ENCODE data around the gene SMAD7.

Gene SMAD7

GRCh38 chr18:48994044-48994651 lies 43.4 kb upstream of the SMAD7 start:
- TF ChIP-seq, protein P1, sequence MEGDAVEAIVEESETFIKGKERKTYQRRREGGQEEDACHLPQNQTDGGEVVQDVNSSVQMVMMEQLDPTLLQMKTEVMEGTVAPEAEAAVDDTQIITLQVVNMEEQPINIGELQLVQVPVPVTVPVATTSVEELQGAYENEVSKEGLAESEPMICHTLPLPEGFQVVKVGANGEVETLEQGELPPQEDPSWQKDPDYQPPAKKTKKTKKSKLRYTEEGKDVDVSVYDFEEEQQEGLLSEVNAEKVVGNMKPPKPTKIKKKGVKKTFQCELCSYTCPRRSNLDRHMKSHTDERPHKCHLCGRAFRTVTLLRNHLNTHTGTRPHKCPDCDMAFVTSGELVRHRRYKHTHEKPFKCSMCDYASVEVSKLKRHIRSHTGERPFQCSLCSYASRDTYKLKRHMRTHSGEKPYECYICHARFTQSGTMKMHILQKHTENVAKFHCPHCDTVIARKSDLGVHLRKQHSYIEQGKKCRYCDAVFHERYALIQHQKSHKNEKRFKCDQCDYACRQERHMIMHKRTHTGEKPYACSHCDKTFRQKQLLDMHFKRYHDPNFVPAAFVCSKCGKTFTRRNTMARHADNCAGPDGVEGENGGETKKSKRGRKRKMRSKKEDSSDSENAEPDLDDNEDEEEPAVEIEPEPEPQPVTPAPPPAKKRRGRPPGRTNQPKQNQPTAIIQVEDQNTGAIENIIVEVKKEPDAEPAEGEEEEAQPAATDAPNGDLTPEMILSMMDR (conservative IDR thresholded peaks at IDR 0.05), result no peak
- TF ChIP-seq ZFX (IDR thresholded peaks at IDR 0.05), result no peak
- H3K27ac ChIP-seq, result no peak overlapping the region

DNA sequence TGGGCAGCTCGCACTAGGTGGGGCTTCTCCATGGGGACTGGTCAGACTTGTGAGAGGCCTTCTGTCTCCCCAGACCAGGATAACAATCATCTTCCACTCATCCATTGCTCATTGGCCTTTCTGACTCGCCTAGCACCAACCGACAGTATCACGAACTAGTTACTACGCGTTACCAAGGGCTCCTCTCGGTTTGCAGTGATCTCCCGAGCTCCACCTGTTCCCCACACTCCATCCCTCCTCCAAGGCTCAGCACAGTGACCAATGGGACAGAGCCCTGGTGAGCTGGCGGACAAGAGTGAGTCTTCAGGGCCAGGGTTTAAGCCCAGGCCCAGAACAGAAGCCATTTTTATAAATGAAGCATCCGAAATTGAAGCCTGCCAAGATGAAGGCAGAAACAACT lies 42.8 kb upstream of the SMAD7 start:
- TF ChIP-seq, protein P1 (conservative IDR thresholded peaks at IDR 0.05), result no peak
- TF ChIP-seq ZFX (IDR thresholded peaks at IDR 0.05), result no peak
- no peak overlapping the region for H3K27ac ChIP-seq

DNA sequence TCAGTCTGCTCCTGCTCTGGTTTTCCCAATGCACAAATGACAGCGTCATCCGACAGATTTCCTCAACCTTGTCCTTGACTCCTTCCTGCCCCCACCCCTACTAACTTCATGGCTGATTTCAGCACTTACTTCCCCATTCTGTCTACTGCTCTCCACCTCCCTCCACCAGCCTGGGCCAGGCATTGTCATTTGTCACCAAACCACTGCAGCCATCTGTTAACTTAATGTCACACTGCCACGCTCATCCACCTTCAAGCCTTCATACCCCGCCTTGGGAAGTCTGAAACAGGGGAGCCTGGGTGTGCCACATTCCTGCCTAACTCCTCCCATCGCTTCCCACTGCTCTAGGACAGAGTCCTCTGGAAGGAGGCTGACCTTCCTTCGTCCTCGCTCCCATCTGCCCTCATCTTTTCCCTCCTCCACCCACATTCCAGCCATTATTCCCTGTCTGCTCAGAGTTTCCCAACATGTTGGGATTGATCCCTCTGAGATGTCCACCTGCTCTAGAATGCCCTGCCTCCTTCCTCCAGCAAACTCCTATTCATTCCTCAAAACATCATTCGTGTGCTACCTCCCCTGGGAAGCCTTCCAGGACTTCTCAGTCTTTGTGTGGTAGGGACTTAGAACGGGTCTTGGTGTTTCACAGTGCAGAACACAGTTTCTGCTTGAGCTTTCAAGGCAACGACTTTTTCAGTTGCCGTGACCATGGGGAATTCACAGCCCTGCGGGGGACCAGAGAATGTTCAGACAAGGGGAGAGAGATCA lies 42.2 kb upstream of the SMAD7 start:
- TF ChIP-seq, protein P1 (conservative IDR thresholded peaks at IDR 0.05), result no peak
- no peak for TF ChIP-seq ZFX (IDR thresholded peaks at IDR 0.05)
- H3K27ac ChIP-seq, result no peak overlapping the region

DNA sequence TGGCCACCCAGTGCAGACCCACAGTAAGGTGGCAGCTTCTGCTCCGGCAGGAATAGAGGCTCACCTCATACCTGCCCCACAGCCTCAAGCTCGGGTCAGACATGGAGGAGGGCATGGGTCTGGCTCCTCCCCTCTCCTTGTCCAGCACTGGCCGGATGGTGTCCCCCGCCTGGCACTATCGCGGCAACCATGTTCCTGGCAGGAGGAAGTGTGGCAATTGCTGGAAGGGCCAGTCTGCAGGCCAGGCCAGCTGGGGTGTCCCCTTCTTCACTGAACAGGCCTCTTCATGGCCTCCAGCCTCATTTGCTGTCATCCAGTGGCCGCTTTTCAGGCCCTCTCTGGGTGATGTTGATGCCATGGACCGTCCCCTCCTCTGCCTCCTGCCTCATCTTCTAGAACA lies 41.4 kb upstream of the SMAD7 start:
- no peak overlapping the region for H3K27ac ChIP-seq
- TF ChIP-seq, protein P1 (conservative IDR thresholded peaks at IDR 0.05), result no peak
- no peak for TF ChIP-seq ZFX (IDR thresholded peaks at IDR 0.05)

- no peak for TF ChIP-seq ZFX (IDR thresholded peaks at IDR 0.05)
- TF ChIP-seq, protein P1 (conservative IDR thresholded peaks at IDR 0.05), result no peak
- H3K27ac ChIP-seq, result no peak overlapping the region
These were observed 40.9 kb upstream of the SMAD7 start for GRCh38 chr18:48991676-48992075.

DNA sequence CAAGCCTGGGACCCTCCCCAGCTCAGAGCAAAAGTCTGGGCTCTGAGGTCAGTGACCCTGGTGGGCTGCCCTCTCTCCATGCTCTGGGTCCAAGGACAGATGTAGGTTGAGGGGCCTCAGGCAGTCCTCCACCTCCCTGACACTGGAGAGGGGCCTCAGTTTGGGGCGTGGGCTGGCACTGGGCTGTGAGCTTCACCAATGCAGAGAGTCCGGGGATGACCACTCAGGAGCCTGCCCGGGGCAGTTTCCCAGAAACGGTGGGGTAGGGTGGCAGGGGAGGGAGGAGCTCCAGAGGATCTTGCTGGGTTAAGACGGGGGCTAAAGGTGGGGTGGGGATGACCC lies 40.5 kb upstream of the SMAD7 start:
- no peak overlapping the region for H3K27ac ChIP-seq
- TF ChIP-seq, protein P1 (conservative IDR thresholded peaks at IDR 0.05), result no peak
- TF ChIP-seq ZFX (IDR thresholded peaks at IDR 0.05), result no peak

DNA sequence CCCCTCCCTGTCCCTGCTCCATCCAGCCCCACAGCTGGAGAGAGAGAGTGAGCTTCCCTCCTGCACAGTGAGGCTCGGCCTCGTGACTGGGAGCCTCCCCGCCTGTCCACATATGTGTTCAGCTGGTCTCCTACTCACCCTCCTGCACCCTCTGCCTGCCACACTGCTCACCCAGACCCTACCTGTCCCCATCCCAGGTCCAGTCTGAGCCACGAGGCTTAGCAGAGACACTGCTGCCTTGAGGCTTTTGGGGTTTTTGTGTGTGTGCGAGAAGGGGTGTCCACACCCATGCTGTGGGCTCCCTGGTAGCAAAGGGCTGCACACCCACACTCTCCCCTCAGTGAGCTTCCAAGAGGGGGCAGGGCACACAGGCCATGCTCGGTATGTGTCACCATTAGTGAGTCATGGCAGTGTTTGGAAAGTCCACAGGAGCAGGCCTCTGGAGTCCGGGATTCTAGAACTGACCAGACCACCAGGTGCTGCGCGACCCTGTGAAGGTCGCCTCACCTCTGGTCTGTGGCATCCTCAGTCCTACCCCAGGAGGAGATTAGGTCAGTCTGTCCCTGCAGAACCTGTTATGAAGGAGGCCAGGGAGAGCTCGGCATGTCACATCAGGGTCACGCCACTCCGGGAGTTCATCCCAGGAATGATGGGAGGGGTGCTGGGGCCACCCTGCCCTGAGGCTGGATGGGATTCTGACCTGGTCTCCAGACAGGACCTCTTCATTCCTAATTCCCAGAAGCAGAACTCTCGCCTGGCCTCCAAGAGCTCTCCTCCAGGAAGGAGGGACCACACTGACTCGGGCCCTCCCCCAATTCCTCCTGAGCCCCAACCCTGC lies 39.9 kb upstream of the SMAD7 start:
- H3K27ac ChIP-seq, result no peak overlapping the region
- TF ChIP-seq, protein P1 (conservative IDR thresholded peaks at IDR 0.05), result no peak
